Activated naive CD4-positive, alpha-beta T cell treated with anti-CD3 and anti-CD28 coated beads, Interleukin-2, amount 50 U/mL, for 72 hours (primary cell): ENCODE measurements around the gene NTRK2. TPM values are rescaled to one million over a fixed set of nuclear protein-coding genes. Genes with fewer than 3 reads are reported as not detected.

Experiments
- ATAC-seq, 2 donors: fragments of 150-1000 bp; cut with Tn5 transposase; 2 replicates each; pipeline ENCODE4 v1.10.0; 2021; ENCODE audit warnings: mild to moderate bottlenecking in 2 of 2, moderate library complexity in 2 of 2
- DNase-seq, 2 donors: peaks; one replicate each; pipeline ENCODE4 v3.0.0; 2021 to 2022; ENCODE audit warnings: low spot score in 2 of 2
- H3K27ac Mint-ChIP-seq, 2 donors: one replicate each; pipeline ENCODE4 v1.8.0; 2022; ENCODE audit warnings: mild to moderate bottlenecking in 2 of 2, mixed read lengths in 2 of 2
- H3K36me3 Mint-ChIP-seq, 2 donors: one replicate each; pipeline ENCODE4 v1.8.0; 2022; ENCODE audit warnings: mixed read lengths in 2 of 2
- H3K9me3 Mint-ChIP-seq, 2 donors: one replicate each; pipeline ENCODE4 v1.8.0; 2022; ENCODE audit warnings: mixed read lengths in 2 of 2
- total RNA-seq, 2 donors: library from RNA; stranded (reverse); gene quantifications; one replicate each; pipeline ENCODE4 v1.2.3, GENCODE V29; 2022

NTRK2 gene
- total RNA-seq, 2 donors from 2014 or later = 0.16 to 0.21 TPM

GRCh38 chr9:84708400-84708799, 38.9 kb downstream of the NTRK2 start:
- Mint-ChIP-seq H3K9me3 (no peaks in the 10 kb centered on the region), H3K27ac (no peak overlapping the region), H3K36me3 (no peaks in the 10 kb centered on the region)
- no peak for DNase-seq
- ATAC-seq = no peak

DNA sequence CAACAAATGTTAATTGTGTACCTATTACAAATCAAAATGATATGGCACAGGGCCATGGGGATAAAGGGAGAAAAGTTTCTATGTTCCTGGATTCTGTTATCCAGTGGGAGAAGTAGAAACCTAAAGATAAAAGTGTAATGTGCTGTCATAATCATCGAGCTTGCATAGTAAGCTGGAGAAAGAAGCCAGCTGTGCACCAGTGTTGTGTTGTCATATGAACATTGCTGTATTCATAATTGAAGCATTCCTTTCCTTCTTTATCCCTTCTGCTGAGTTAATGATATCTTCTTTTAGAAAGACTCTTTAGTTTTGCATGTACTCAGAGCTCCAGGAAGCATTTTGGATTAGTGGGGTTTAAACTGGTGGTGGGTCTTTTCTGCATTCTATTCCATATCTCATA, 39.5 kb downstream of the NTRK2 start:
- Mint-ChIP-seq H3K27ac (no peak overlapping the region), H3K9me3 (no peaks in the 10 kb centered on the region), H3K36me3 (no peaks in the 10 kb centered on the region)
- DNase-seq (no peak), ATAC-seq (no peak)

GRCh38 chr9:84710701-84711397, 41.3 kb downstream of the NTRK2 start:
- Mint-ChIP-seq H3K9me3 (no peaks in the 10 kb centered on the region), H3K27ac (no peak overlapping the region), H3K36me3 (no peaks in the 10 kb centered on the region)
- ATAC-seq (no peak), DNase-seq (no peak)

GRCh38 chr9:84711398-84711777, 41.9 kb downstream of the NTRK2 start:
- no peak for ATAC-seq
- H3K36me3 Mint-ChIP-seq = no peaks in the 10 kb centered on the region
- DNase-seq = no peak
- no peaks in the 10 kb centered on the region for H3K9me3 Mint-ChIP-seq
- no peak overlapping the region for H3K27ac Mint-ChIP-seq

DNA sequence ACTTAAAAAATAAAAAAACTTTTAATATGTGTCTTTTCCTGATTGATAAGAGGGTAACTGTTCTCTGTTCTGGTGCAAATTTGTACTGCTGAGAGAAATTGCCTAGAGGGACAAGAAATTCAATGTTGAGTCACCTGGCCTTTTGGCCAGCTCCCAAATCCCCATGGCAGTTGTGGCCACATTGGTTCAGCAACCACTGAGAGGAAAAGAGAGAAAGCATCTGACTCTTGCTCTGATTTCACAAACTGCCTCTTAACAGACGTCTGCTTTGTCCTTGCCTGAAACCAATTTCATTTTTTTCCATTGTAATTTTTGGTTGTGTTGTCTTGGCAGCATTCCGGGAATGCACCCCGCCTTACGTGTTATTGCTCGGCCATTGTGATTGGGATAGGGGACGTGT, 42.4 kb downstream of the NTRK2 start:
- Mint-ChIP-seq H3K36me3 (no peaks in the 10 kb centered on the region), H3K27ac (no peak overlapping the region), H3K9me3 (no peaks in the 10 kb centered on the region)
- ATAC-seq = no peak
- no peak for DNase-seq

- Mint-ChIP-seq H3K36me3 (no peaks in the 10 kb centered on the region), H3K9me3 (no peaks in the 10 kb centered on the region), H3K27ac (no peak overlapping the region)
- DNase-seq = no peak
- no peak for ATAC-seq
These were observed 46.7 kb downstream of the NTRK2 start for GRCh38 chr9:84716217-84716616.

- DNase-seq = no peak
- H3K36me3 Mint-ChIP-seq = no peaks in the 10 kb centered on the region
- H3K27ac Mint-ChIP-seq = no peak overlapping the region
- no peak for ATAC-seq
- no peaks in the 10 kb centered on the region for H3K9me3 Mint-ChIP-seq
These were observed 48.9 kb downstream of the NTRK2 start for GRCh38 chr9:84718476-84718875.

- ATAC-seq (no peak), DNase-seq (no peak)
- Mint-ChIP-seq H3K27ac (no peak overlapping the region), H3K9me3 (no peaks in the 10 kb centered on the region), H3K36me3 (no peaks in the 10 kb centered on the region)
These were observed 53.0 kb downstream of the NTRK2 start for GRCh38 chr9:84722388-84722989.

DNA sequence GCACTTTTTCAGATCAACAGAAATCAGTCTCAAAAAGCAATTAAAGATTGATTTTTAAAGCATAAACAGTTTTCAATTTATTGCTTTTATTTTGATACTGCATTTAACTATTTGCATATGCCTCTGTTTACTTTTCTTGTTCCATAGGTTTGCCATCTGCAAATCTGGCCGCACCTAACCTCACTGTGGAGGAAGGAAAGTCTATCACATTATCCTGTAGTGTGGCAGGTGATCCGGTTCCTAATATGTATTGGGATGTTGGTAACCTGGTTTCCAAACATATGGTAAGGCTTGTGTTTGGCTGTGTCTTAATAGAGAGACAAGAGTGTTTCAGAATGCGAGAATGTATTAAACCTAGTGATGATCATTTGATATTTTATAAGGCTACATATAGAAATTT, 53.9 kb downstream of the NTRK2 start:
- no peak for DNase-seq
- no peaks in the 10 kb centered on the region for H3K9me3 Mint-ChIP-seq
- no peaks in the 10 kb centered on the region for H3K36me3 Mint-ChIP-seq
- no peak overlapping the region for H3K27ac Mint-ChIP-seq
- ATAC-seq = no peak

DNA sequence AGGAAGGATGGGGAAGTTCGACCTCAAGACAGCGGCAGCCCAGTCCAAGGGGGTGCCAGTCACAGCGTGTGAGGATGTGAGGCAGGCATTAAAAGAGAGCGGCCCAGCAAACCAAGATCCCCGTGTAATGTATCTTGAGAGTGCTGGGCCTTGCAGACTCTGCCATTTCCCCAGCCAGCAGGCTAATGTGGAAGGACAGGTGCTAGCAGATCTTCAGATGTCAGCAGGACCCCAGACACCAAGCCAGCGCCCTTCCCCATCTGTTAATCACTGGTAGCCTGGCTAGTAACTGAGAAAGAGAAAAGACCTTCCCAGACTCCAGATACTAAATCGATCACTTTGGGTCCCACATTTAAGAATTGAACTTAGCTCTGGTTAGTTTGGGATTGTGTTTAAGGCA, 62.2 kb downstream of the NTRK2 start:
- no peak for ATAC-seq
- no peak for DNase-seq
- H3K27ac Mint-ChIP-seq = no peak overlapping the region
- no peaks in the 10 kb centered on the region for H3K36me3 Mint-ChIP-seq
- H3K9me3 Mint-ChIP-seq = no peaks in the 10 kb centered on the region

DNA sequence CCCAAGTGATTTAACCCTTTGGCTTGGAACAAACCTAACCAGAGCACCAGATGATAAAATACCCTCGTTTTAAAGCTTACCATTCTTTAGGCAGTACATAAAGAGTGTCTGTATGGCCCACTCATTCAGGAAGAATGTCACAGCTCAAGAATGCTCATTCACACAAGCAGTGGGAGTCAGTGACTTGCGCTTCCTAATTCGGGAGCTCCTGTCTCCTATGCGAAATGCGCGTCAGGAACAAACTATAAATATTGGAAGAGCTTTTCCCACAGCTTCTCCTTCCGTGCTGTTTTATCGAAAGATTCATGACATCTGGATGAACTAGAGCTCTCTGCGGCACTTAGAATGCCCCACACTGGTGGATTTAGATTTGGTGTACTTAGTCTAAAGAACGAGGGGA, 66.6 kb downstream of the NTRK2 start:
- no peaks in the 10 kb centered on the region for H3K9me3 Mint-ChIP-seq
- no peak overlapping the region for H3K27ac Mint-ChIP-seq
- no peaks in the 10 kb centered on the region for H3K36me3 Mint-ChIP-seq
- no peak for ATAC-seq
- no peak for DNase-seq

GRCh38 chr9:84736536-84736935, 67.0 kb downstream of the NTRK2 start:
- ATAC-seq = no peak
- no peak overlapping the region for H3K27ac Mint-ChIP-seq
- DNase-seq = no peak
- H3K36me3 Mint-ChIP-seq = no peaks in the 10 kb centered on the region
- H3K9me3 Mint-ChIP-seq = no peaks in the 10 kb centered on the region

DNA sequence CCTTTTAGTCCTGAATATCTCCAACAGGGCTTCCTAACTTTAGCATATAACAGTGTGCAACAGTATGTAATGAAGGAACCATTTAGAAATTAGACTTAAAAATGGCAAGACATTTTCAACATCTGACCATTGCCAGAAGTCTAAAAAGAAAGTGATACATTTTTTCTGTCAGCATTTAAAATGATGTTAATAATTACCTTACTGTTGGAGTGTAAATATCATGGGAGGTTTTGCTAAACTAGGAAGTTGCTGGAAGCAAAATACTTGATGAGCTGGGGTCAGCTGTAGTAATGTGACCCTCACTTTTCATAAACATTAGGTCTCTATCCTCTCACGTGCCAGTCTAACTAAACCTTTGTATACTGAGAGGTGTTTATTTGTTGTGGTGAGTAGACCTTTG, 68.8 kb downstream of the NTRK2 start:
- ATAC-seq (no peak), DNase-seq (no peak)
- H3K36me3 Mint-ChIP-seq = no peaks in the 10 kb centered on the region

DNA sequence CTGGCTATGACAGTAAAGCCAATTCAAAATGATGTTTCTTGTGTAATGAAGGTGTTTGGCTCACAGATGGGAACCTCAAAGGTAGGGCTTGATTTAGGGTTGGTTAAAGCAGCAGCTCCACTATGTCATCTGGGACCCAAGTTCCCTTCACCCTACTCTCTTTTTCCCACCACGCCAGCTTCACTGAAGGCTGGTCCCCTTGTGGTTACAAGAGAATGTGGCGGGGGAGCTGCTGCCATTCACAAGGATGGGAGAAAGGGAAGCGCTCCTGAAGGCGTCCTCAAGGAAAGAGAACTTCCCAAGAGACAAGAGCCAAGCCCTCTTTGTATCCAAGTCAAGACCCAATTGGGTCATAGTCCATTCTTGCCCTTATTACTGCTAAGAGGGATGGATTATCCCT, 72.7 kb downstream of the NTRK2 start:
- Mint-ChIP-seq H3K9me3 (no peaks in the 10 kb centered on the region), H3K36me3 (no peaks in the 10 kb centered on the region), H3K27ac (no peak overlapping the region)
- DNase-seq = no peak
- no peak for ATAC-seq

More for the DNA sequence above, 68.8 kb downstream of the NTRK2 start:
- H3K27ac Mint-ChIP-seq = no peak overlapping the region
- H3K9me3 Mint-ChIP-seq = no peaks in the 10 kb centered on the region

GRCh38 chr9:84744195-84744594, 74.7 kb downstream of the NTRK2 start:
- Mint-ChIP-seq H3K9me3 (peaks cover 0 to 4% of the 10 kb centered on the region in 2 donors), H3K36me3 (no peaks in the 10 kb centered on the region), H3K27ac (no peak overlapping the region)
- DNase-seq = no peak
- ATAC-seq = no peak

DNA sequence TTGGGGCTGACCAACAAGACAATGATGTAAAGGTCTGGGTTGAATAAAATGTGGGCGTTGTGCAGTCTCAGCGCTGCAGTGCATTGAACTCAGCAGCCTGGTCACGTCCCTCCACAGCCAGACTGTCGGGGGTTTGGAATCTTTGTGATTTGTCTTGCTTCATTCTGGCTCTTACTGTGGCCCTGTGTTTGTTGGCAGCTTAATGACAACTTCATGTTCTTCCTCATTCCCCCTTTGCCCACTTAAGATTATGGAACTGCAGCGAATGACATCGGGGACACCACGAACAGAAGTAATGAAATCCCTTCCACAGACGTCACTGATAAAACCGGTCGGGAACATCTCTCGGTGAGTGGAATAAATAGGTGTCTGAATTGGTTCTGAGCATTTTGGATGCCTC, 75.2 kb downstream of the NTRK2 start:
- no peak for ATAC-seq
- Mint-ChIP-seq H3K36me3 (no peaks in the 10 kb centered on the region), H3K27ac (no peak overlapping the region), H3K9me3 (peaks cover 0 to 4% of the 10 kb centered on the region in 2 donors)
- DNase-seq = no peak

DNA sequence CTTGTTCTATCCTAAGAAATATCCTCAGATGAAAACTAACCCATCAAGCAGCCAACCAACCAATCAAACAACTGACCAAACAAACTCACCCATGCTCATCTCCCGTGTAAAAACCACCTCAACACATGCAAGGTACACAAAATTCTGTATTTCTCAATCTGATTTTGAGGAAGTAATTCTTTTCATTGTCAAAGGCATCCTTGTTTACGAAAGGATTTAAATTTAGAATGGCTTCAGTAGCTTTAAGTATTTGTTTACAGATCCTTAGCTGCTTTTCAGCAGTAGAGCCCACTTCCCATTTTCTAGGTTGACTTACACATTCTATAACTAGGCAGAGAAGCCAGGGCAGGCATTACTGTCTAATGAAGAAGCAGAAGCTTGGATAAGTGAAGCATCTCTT, 78.6 kb downstream of the NTRK2 start:
- Mint-ChIP-seq H3K27ac (no peak overlapping the region), H3K36me3 (no peaks in the 10 kb centered on the region), H3K9me3 (peaks cover 0 to 4% of the 10 kb centered on the region in 2 donors)
- ATAC-seq (no peak), DNase-seq (no peak)

DNA sequence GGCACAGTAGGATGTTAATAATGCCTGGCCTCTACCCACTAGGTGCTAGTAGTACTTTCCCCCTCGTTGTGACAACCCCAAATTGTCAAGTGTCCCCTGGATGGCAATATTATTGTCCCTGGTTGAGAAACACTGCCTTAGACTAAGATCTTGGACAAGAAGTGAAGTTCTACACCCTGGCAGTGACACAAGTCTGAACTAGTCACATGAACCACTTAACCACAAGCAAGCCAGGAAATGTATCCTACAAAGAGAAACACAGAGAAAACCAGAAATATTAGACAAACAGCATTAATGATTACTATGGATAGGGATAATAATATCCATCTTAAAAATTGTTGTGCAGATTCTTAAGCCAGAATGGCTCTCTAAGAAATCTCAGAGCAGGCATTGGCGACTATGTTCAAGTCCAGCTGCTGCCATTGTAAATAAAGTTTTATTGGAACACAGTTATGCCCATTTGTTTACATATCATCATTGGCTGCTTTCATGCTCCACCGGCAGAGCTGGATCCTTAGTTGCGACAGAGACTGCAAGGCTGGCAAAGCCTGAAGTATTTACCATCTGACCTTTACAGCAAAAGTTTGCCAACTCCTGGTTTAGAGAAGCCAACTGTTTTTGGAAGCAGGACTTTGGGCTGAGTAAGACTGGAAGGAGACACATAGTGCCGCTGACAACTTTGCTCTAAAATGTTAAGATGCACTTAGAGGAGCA, 80.8 kb downstream of the NTRK2 start:
- DNase-seq = no peak
- Mint-ChIP-seq H3K27ac (no peak overlapping the region), H3K9me3 (peaks cover 0 to 4% of the 10 kb centered on the region in 2 donors), H3K36me3 (no peaks in the 10 kb centered on the region)
- no peak for ATAC-seq
